ENCODE data around the gene TMEM258.

TMEM258 gene

GRCh38 chr11:61756452-61757212, 35.8 kb downstream of the TMEM258 start:
- DNase-seq: peak; percentile 78

GRCh38 chr11:61756147-61756451, 36.3 kb downstream of the TMEM258 start:
- DNase-seq: no peak

GRCh38 chr11:61754534-61755482, 37.6 kb downstream of the TMEM258 start:
- DNase-seq: peak; percentile 49

GRCh38 chr11:61753672-61754071, 38.7 kb downstream of the TMEM258 start:
- no peak for DNase-seq

- DNase-seq: no peak
Measured at GRCh38 chr11:61752925-61753521, 39.4 kb downstream of the TMEM258 start.

GRCh38 chr11:61752117-61752924, 40.1 kb downstream of the TMEM258 start, which contains the start of gene MYRF:
Gene MYRF, plus strand, starts transcription at chr11:61752636. Its CDS starts 109 bp downstream, at chr11:61752745.
- DNase-seq: peak; percentile 55

- no peak for DNase-seq
Measured at GRCh38 chr11:61751384-61751783, 41.0 kb downstream of the TMEM258 start.

- no peak for DNase-seq
Measured at GRCh38 chr11:61750631-61751273, 41.6 kb downstream of the TMEM258 start.

- DNase-seq: no peak
Measured at GRCh38 chr11:61749591-61750217, 42.7 kb downstream of the TMEM258 start.

GRCh38 chr11:61747967-61748285, 44.5 kb downstream of the TMEM258 start:
- DNase-seq: no peak

- DNase-seq: peak; percentile 40
Measured at GRCh38 chr11:61747192-61747966, 45.0 kb downstream of the TMEM258 start.

- DNase-seq: no peak
Measured at GRCh38 chr11:61746442-61747191, 45.8 kb downstream of the TMEM258 start.

GRCh38 chr11:61745781-61746441, 46.5 kb downstream of the TMEM258 start:
- DNase-seq: no peak

- no peak for DNase-seq
Measured at GRCh38 chr11:61744609-61745156, 47.7 kb downstream of the TMEM258 start.

GRCh38 chr11:61744181-61744580, 48.2 kb downstream of the TMEM258 start:
- DNase-seq: no peak

- DNase-seq: no peak
Measured at GRCh38 chr11:61743486-61744095, 48.8 kb downstream of the TMEM258 start.

- DNase-seq: no peak
Measured at GRCh38 chr11:61742391-61742790, 50.0 kb downstream of the TMEM258 start.

GRCh38 chr11:61739966-61740365, 52.4 kb downstream of the TMEM258 start:
- no peak for DNase-seq

GRCh38 chr11:61739413-61739812, 53.0 kb downstream of the TMEM258 start:
- no peak for DNase-seq
